A549 (cell line): ENCODE data around the gene TMEM182.

Source experiments
- EP300 ChIP-seq, 2 experiments: fragments of >200 bp; sonication (Bioruptor Twin); formaldehyde crosslinking; IDR thresholded peaks; 2 replicates in 1 of 2; 3 replicates in 1 of 2; pipeline ENCODE4 v1.6.1; 2016 to 2017
- JUNB ChIP-seq: fragments of >200 bp; sonication (Bioruptor Twin); formaldehyde crosslinking; IDR thresholded peaks from 2 replicates; pipeline ENCODE4 v1.6.1; 2016
- MAZ ChIP-seq: fragments of 150-350 bp; IDR thresholded peaks from 2 replicates; pipeline ENCODE4 v1.6.1; 2014; ENCODE audit warnings: antibody characterized with exemption, low read depth, low read length, borderline replicate concordance
- POLR2A ChIP-seq: IDR thresholded peaks from 2 replicates; pipeline ENCODE4 v1.6.1; 2012; ENCODE audit warnings: mild to moderate bottlenecking, low read length
- SREBF2 ChIP-seq: fragments of 450-650 bp; IDR thresholded peaks from 2 replicates; pipeline ENCODE4 v1.6.1; 2014; ENCODE audit warnings: mild to moderate bottlenecking, moderate library complexity
- ZFP36 ChIP-seq: fragments of 450-650 bp; IDR thresholded peaks from 2 replicates; pipeline ENCODE4 v1.6.1; 2014; ENCODE audit warnings: borderline replicate concordance; ENCODE audit not compliant: partially characterized antibody

- TF ChIP-seq EP300 (IDR thresholded peaks at IDR 0.05) (no peak), JUNB (no peak), ZFP36 (no peak), POLR2A (no peak), MAZ (no peak), SREBF2 (no peak)
Observed at GRCh38 chr2:102815285-102815684, 53.5 kb downstream of the TMEM182 start.
